Measurements from ENCODE around the gene CMTR1.
A peak's percentile ranks its signal among the peaks of the same experiment; 100 is the strongest.

Gene CMTR1

DNA sequence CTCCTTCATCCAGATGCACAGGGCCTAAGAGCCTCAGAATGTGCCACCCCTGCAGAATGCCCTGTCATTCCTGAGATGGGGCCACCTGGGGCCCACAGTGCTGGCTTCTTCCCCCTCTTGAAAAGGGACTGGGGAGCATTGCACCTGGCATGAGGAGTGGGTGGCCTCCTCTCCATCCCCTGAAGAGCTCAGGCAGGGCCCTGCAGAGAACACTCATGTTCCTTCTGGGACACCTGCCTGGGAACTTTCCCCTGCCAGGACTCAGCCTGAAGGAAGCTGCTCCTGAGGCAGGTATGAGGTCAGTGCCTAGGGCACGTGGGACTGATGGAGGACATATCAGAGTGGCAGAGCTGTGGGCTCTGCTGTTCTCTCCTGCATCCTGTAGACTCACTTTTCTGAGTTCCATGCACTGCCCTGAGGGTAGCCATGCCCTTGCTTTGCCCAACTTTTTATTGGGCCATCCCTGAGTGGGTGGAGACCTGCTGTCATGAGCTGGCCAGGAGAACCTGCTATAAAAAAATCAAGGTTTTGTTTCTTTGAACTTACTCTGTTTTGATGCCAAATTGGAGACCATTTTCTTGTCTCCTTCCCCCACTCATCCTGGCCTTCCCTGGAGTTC lies 47.2 kb downstream of the CMTR1 start:
- DNase-seq: no peak

DNA sequence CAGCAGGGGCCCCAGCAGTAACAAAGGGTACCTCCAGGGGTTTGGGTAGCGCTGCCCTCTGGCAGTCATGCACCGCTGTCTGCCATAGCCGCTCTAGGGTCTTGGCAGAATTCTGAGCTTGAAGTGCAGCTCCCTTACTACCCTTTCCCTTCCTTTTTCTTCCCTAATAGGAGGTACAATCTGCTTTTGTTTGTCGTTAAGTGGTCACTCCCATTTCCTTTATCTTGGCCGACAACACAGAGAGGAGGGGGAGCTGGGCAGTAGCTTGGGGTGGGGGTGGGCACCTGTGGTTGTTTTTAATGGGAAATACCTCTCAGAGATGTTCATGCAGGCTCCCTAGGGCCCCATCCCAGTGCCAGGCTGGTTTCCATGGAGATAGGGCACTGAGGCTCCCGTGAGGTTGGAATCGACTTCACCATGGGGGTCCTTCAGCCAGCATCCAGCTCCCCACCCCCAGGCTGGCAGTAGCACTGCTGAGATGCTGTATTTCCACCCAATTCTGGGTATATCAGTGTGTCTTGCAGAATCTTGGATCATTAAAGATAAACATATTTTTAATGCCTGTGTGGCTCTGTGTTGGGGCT lies 48.0 kb downstream of the CMTR1 start:
- no peak for DNase-seq

DNA sequence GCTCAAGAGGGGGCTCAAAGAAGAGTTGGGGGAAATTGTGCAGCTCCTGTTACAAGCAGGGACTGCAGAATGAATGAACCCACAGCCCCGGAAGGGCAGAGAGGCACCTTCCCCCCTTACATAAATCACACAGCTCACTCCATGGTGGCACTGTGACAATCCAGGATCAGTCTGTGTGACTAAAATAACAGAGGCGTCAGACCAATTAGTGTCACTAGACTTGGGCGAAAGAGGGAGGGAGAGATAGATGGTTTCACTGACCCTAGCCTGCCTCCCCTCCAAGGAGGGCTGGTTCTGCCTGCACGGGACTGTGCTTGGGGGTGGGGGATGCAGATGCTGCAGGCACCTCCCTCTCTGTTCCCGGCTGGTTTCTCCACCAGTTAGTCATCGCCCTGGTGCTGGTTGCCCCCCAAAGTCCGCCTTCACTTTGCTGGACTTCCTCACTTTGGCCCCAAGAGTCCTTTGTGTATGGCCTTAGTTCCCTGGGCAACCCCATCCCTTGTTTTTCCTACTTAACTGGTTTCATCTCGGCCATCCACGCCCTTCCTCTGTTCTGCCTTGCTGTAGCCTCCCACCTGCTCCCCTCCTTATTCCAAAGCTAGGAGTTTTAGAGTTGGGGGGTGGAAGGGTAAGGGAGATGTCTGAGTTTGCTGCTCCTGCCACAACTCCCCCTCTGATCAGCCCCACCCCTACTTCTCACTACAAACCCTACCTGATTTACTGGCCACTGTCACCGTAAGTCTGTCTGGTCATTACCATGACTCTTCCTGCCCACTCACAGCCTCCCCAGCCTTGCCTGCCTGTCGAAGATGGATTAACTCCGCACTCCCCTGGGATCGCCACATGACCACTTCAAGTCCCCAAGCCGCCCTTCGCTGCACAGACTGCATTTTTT lies 48.9 kb downstream of the CMTR1 start:
- DNase-seq: no peak

DNA sequence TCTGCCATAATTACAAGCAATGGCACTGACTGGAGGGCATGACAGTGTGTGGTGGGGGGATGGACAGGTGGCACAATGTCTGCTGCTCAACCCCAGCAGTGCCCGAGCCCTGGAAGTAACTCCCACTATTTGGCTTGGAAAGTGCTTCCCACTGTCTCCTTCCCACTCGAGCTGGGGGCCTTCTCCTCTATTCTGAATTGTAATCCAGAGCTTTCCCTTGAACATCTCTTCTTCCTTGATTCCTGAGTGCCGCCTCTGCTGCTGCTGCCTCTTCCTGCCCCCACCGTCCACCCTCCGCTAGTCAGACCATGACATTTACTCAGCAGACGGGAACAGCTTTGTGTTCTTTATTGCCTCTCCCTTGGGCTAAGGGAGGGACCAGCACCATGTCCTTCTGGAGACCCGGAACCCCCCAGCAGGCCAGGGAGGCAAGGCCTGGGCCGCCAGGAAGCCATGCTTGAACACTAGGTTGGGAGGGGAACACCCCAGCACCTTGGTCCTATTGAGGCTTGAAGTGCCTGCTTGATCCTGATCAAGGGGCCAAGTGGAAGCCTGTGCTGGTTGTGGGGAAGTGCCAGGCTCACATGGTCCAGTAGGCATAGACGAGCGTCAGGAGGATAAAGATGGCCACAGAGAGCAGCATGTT lies 49.7 kb downstream of the CMTR1 start:
- DNase-seq: no peak

DNA sequence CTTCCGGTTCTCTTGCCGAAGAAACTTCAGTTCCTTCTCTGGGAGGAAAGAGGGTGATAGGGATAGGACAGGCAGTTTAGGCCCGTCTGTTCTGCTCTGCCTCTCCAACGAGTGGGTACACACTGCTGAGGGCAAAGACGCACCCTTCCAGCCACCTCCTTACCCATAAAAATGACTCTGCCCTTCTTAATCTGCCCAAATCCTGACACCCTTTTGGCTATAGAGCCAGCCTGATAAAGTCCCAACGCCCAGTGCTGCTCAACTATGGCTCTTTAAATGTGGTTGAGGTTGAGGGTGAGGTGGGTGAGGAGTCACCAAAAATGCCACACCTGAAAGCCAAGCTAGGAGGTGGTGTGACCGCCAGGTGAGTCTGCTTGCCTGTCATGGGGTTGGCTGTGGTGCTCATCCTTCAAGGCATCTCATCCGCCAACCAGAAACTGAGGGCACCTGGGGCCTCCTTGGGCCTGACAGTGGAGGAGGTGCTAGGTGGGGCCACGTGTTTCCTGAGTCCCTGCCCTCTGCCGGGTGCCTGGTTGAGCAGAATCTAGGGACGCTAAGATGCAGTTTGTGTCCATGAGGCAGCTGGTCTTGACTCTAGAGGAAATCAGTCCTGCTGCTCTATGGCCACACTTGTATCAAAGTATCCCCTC lies 50.4 kb downstream of the CMTR1 start:
- DNase-seq: no peak

DNA sequence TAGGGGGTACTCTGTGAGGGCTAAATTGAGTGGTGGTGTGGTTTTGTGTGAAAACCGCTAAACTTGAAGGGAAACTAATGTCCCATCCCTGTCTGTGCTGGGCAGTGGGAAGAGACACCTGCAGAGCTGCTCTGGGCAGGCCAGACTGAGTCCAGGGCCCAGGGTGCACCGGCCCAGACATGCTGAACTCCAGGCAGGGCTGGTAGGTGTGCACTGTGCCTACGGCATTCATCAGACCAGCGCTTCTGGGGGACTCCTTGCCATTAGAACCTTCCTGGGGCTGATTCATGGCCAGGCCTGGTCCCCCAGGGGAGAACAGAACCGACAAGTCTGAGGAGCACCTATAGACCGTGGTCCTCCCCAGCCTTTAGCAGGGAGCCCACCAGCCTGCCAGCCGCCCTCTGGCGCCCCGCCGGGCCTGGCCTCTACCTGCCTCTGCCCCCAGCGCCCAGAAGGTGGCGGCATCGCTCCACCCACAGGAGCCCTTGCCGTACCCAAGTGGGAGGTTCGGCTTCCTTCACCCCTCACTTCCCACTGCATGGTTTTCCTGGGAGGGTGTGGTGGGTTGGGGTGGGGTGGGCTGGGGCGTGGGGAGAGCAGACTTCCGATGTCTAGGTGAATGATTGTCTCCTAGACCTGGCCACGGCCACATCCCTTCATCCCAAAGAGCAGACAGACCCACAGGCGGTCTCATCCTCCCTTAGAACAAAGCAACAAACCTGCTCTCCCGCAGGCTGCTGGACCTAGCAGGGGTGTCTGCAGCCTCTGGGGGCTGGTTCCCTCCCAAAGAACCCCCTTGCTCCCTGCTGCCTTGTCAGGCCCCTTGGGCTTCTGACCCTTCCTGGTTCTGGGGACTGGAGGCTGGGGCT lies 51.1 kb downstream of the CMTR1 start:
- DNase-seq: peak; percentile 81 to 82

DNA sequence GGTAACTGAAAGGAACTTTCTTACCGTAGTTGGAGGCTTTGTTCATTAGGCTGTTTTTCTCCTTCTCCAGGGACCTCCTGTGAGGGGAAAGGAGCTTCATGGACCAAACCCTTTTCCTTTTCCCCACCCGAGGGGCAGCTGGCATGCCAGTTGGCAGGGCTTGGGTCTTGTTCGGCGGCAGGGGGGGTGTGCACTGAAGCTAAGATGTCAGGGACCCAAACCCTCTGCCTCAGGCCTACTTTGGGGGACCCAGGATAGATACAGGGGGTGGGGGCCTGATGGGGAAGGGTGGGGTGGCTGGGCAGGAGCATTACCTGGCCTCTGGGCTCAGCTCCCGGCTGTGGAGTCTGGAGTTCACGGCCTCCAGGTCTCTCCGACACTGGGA lies 51.8 kb downstream of the CMTR1 start:
- no peak for DNase-seq

DNA sequence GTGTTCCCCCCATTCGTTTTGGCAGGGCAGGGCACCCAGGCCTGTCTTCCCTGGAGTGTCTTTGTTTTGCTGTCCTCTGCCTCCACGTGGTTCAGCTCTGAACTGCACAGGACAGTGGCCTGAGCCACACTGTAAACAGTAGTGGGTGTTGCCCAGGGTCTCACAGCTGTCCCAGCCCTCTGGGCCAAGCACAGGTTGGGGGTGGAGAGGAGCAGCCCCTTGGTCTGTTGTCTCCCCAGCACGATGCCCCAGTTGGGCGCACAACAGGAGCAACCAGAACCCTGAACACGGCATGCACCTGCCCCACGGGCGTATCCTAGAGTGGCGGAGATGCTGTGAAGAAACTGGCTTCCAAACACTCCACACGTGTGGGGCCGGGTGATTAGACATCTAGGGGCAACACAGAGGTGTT lies 52.3 kb downstream of the CMTR1 start:
- DNase-seq: no peak

DNA sequence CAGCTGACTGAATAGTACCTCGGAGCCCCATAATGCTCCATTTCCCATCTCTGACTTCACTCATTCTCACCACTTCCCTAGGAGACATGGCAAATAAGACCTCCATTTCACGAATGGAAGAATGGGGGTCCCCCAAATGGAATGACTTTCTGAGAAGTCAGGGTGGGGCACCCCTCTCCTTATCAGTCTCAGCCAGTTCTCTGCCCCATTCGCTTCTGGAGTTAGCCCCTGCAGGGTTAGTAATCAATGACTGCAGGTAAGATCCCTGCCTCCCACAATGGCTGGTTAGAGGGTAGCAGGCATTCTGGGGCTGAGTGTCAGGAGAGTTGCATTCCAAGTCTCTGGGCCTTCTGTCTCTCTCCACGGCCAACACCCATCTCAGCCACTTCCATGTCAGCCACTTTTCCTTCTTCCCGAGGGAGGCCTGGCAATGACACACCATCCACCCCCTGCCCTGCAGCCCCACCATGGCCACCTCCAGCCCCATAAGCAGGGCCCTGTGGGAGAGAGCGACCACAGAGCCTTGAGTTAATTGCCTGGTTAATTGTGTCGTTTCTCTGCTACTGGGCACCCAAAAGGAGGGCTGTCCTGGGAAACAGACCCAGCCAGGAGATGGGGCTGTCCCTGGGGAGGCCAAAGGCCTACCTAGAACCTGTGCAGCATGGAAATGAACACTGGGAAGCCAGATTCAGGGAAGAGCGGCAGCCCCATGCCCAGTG lies 53.3 kb downstream of the CMTR1 start:
- no peak for DNase-seq

DNA sequence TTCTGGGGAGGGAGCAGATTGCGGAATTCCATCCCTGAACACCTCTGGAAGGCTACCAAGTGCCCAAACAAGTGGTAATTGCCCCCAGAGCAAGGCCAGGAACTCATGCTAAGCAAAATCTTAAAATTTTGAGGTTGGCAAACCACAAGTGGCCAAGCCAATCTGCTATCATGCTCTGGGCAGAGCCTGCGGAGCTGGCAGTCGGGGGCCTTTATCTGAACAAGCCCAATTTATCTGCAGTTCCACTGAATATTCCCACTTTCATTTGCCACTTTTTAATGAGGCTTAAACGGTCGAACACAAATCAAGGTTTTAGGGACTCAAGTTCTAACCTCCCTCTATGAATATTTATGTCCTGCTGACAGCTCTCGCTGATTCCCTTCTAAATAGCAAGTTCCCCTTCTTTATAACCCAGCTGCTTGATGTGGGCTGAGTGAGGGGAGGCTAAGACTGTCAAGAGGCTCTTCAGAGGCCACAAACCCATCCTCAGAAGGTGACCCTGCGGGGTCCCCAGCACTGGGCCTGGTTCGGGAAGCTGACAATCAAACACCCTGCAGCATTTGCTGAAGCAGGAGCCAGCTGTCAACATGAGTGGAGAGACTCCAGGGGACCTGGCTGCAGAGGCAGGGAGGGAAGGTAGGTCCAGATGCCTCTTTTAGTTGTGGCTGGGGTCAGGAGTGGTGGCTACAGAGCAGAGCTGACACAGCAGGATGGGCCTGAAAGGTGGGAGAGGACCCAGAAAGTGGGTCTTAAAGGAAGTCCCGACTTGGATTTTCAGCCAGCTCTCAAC lies 54.8 kb downstream of the CMTR1 start:
- DNase-seq: no peak

DNA sequence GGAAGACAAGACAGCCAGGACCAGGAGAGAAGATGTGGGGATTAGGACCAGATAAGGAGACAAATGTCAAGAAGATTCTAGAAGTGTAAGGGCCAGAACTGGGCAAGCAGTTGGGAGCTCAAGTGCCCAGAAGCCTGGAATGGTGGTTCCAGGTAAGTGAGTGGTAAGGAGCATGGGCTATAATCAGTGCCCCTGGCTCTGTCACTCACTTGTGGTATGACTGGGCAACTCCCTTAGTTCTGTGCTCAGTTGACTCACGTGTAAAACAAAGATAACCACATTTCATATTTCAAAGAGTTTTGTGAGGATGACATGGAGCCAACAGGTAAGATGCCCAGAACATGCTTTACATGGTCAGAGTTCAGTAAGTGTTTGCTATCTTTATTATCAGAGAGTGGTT lies 55.5 kb downstream of the CMTR1 start:
- no peak for DNase-seq

DNA sequence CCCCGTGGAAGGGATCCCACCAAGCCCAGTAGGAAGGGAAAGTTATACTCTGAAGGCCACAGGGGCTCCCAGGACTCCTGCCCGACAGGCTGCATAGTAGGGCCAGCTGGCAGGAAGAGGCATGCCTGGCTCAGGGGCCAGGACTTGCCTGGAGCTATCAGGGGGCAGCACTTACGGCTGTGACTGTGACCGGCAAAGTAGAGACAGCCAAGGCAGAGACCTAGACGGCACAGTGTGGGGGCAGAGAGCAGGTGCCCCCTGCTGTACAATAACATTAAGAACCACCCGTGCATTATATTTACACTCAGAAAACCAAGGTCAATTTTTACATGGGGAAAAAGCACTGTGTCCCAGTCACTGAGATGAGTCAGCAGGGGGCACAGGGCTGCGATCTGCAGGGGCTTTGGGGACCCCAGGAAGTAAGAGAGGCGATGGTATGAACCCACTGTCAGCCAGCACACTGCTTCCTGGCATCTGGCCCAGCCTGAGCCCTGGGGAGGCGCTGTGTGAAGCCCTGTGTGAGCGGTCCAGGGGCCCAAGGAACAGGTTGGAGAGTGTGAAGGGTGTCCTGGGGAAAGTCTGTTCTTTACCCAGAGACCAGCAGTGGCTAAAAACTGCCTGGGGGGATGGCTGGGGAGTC lies 56.8 kb downstream of the CMTR1 start:
- DNase-seq: no peak

DNA sequence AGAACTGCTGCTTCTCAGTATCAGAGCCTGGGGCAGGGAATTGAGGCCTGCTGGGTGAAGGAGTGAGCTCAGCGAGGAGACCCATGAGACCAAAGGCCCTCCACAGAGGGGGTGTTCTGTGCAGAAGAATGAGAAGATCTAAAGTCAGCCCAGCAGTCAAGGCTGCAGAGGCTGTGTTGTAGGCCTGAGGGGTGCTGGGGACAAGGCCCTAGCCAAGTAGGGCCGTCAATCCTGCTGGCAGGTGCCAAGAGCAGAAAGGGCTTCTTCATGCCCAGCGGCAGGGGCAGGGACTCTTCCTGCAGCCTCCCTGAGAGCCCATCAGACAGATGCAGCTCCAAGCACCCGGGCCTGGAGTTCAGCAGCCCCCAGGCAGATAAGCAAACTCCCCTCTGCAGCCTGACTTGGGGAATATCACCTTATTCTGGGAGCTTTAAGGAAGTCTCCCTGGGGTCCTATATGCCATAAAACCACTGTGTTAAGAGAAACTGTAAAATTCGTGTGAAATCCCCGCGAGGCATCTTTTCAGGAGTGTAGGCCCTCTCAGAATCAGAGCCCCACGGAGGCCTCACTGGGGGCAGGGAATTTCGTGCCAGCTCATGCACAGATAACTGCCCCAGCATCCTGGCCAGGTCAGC lies 57.6 kb downstream of the CMTR1 start:
- DNase-seq: no peak

DNA sequence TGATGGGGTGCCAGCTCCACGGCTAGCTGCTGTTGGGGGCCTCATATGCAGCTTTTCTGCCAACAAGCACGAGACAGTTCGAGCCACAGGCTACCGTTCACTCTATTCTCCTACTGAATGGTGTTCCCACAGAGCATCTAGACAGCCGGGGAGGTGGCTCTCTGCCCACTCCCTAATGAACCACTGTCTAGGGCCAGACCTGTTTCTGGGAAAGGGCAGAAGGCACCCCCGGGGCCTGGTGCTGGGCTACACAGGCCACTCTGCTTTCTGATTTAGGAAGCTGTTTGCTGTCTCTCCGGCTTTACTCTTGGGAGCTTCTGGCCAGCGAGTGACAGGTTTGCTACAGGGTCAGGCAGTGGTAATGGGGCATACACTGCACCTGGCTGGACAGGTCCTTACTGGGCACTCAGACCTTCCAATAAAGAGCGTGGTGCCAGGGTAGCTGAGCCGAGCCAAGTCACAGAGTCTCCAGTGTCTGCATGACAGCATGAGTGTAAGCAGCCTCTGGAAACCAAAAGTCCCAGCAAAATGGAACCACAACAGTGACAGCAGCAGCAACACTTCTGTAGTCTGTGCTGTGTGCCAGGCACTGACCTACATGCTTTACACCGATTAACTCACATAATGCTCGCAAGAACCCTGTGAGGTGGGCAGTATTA lies 58.3 kb downstream of the CMTR1 start:
- no peak for DNase-seq

DNA sequence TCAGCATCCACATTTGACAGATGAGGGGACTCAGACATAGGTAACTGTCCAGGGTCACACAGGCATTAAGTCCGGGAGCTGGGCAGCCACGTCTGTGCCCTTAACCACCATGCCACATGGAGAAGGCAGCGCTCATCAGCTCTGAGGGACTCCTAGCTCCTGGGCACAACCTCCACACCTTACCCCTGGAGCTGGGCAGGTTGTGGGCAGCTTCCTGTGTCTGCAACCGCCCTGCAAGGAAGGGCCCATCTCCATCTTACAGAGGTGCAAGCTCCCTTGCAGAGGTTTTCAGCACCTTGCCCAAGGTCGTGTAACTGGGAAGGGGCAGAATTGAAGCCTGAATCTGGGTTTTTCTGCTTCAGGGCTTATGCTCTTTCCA lies 58.8 kb downstream of the CMTR1 start:
- DNase-seq: no peak

DNA sequence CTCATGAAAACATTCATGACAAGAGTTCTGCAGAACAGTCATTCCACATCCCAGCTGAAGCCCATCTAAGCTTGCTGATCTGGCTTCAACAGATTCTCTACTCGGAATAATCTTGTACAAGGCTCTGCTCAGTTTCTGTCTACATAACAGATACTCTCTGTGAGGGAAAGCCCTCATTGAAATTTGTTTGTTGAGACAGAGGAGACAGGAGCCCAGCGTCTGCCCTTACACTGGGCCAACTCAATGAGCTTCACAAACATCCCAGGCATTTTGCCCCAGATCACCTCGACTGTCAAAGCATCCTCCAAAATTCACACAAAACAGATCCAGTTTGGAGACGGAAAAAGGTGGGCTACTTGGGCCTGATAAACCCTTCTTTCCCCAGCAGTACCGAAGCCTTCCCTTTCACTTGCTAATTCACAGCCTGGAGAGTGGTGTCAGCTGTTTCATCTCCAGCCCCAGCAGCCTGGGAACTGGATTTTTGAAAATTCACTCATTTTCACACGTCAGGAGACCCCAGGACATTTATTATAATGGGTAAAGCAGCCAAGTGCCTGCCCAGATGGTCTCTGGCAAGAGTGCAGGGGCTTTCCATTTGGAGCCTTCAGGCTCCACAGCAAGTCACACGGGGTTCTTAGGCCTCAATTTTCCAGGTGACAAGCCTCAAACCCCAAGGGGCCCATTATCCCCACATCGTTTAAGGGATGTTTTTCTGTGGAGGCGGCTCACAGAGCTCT lies 59.4 kb downstream of the CMTR1 start:
- DNase-seq: no peak

DNA sequence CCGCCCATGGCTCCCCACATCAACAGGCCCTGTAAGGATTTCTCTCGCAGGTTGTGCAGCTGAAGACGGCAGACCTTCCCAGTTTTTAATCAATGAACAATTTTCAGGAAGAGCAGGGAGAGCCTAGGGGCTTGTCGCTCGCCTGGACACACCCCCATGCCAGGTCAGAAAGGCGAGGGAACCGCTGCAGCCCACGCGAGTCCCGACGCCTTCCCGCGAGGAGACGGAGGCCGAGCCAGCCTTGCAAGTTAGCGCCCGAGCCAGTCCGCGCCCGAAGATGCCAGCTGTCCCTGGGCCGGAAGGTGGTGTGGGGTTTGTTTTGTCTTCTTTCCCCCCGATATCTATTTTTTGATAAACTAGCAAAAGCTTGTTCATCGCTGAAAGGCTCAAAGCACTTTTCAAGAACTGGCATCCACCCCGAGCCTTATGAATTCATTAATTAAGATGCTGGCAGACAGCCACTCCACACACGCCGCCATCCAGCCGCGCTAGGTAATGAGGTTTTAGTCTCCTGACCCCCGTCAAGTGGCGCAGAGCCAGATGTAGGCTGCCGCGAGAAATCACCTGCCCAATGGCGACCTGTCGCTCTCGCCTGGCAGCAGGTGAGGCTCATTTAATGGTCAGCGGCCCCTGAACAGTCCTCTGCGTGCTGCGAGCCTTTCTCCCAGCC lies 60.1 kb downstream of the CMTR1 start:
- DNase-seq: no peak

DNA sequence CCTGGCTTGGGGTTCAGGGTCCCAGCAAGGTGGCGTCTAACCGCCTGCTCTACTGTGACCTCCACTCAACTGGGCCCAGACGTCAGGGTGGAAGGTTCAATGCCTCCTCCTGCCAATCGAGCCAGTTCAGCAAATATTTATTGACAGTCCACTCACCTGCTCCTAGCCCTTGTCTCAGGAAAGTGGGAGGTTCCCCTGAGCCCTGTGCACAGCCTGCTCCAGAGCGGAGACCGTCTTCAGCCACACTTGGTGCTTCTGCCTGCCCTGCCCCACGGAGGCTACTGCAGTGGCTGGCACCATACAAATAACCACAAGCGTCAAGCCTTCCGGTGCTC lies 60.6 kb downstream of the CMTR1 start:
- DNase-seq: no peak

Data from stimulated activated CD4-positive, alpha-beta T cell treated with anti-CD3 and anti-CD28 coated beads, Interleukin-2, amount 100 ng/mL, for 24 hours (primary cell).